Nephron progenitor cell (in vitro differentiated cells): ENCODE results near the gene ZDHHC14.

Experiments used
- DNase-seq: peaks from one replicate; pipeline ENCODE4 v3.0.0; 2021
- H3K27ac Mint-ChIP-seq: 2 replicates; pipeline ENCODE4 v1.8.0; 2021; ENCODE audit warnings: mild to moderate bottlenecking, moderate library complexity, mixed read lengths
- H3K27me3 Mint-ChIP-seq: 2 replicates; pipeline ENCODE4 v1.8.0; 2021; ENCODE audit warnings: mild to moderate bottlenecking, low read depth, mixed read lengths; ENCODE audit not compliant: poor library complexity
- H3K36me3 Mint-ChIP-seq: 2 replicates; pipeline ENCODE4 v1.8.0; 2021; ENCODE audit warnings: low read depth, mixed read lengths
- H3K4me1 Mint-ChIP-seq: 2 replicates; pipeline ENCODE4 v1.8.0; 2021; ENCODE audit warnings: mixed read lengths
- H3K4me3 Mint-ChIP-seq: 2 replicates; pipeline ENCODE4 v1.8.0; 2021; ENCODE audit warnings: mild to moderate bottlenecking, moderate library complexity, mixed read lengths
- H3K9me3 Mint-ChIP-seq: 2 replicates; pipeline ENCODE4 v1.8.0; 2021; ENCODE audit warnings: mild to moderate bottlenecking, moderate library complexity, mixed read lengths
- CTCF ChIP-seq: fragments of 200-600 bp; sonication (generic); IDR thresholded peaks from 2 replicates; pipeline ENCODE4 v1.5.0; 2021; ENCODE audit warnings: antibody characterized with exemption

Gene ZDHHC14

GRCh38 chr6:157486572-157486971 lies 105.6 kb downstream of the ZDHHC14 start:
- H3K4me3 Mint-ChIP-seq: no peak overlapping the region
- peaks cover 7% of the 10 kb centered on the region for H3K27me3 Mint-ChIP-seq
- H3K36me3 Mint-ChIP-seq: no peaks in the 10 kb centered on the region
- H3K27ac Mint-ChIP-seq: no peak overlapping the region
- no peak for TF ChIP-seq CTCF
- DNase-seq: no peak
- peaks cover 13% of the 10 kb centered on the region for H3K4me1 Mint-ChIP-seq
- no peaks in the 10 kb centered on the region for H3K9me3 Mint-ChIP-seq

- Mint-ChIP-seq H3K36me3 (no peaks in the 10 kb centered on the region), H3K27ac (no peak overlapping the region), H3K27me3 (peaks cover 7% of the 10 kb centered on the region), H3K4me3 (no peak overlapping the region), H3K9me3 (no peaks in the 10 kb centered on the region), H3K4me1 (peaks cover 13% of the 10 kb centered on the region)
- DNase-seq: no peak
- no peak for TF ChIP-seq CTCF
These were observed 106.3 kb downstream of the ZDHHC14 start for GRCh38 chr6:157487110-157487773.

GRCh38 chr6:157488058-157488457 lies 107.1 kb downstream of the ZDHHC14 start:
- Mint-ChIP-seq H3K4me1 (peaks cover 13% of the 10 kb centered on the region), H3K9me3 (no peaks in the 10 kb centered on the region), H3K4me3 (no peak overlapping the region), H3K36me3 (no peaks in the 10 kb centered on the region), H3K27me3 (peaks cover 7% of the 10 kb centered on the region), H3K27ac (no peak overlapping the region)
- TF ChIP-seq CTCF: no peak
- DNase-seq: no peak

GRCh38 chr6:157488716-157489118 lies 107.7 kb downstream of the ZDHHC14 start:
- no peak overlapping the region for H3K4me3 Mint-ChIP-seq
- no peak overlapping the region for H3K27ac Mint-ChIP-seq
- no peaks in the 10 kb centered on the region for H3K9me3 Mint-ChIP-seq
- peaks cover 13% of the 10 kb centered on the region for H3K4me1 Mint-ChIP-seq
- H3K27me3 Mint-ChIP-seq: peaks cover 7% of the 10 kb centered on the region
- DNase-seq: no peak
- no peaks in the 10 kb centered on the region for H3K36me3 Mint-ChIP-seq
- no peak for TF ChIP-seq CTCF

- no peaks in the 10 kb centered on the region for H3K36me3 Mint-ChIP-seq
- peaks cover 7% of the 10 kb centered on the region for H3K27me3 Mint-ChIP-seq
- no peak for DNase-seq
- TF ChIP-seq CTCF: no peak
- no peak overlapping the region for H3K27ac Mint-ChIP-seq
- no peaks in the 10 kb centered on the region for H3K9me3 Mint-ChIP-seq
- H3K4me3 Mint-ChIP-seq: no peak overlapping the region
- peaks cover 13% of the 10 kb centered on the region for H3K4me1 Mint-ChIP-seq
These were observed 109.8 kb downstream of the ZDHHC14 start for GRCh38 chr6:157490611-157491269.
